GM19043 (cell line): ENCODE measurements around the gene RYR3.

Source experiments
- ATAC-seq: cut with Tn5 transposase; IDR thresholded peaks from one replicate; pipeline ENCODE4 v1.9.1; 2021; ENCODE audit warnings: low read depth; ENCODE audit not compliant: unreplicated experiment

The RYR3 gene

GRCh38 chr15:33629647-33630046, 318.9 kb downstream of the RYR3 start:
- no peak for ATAC-seq

DNA sequence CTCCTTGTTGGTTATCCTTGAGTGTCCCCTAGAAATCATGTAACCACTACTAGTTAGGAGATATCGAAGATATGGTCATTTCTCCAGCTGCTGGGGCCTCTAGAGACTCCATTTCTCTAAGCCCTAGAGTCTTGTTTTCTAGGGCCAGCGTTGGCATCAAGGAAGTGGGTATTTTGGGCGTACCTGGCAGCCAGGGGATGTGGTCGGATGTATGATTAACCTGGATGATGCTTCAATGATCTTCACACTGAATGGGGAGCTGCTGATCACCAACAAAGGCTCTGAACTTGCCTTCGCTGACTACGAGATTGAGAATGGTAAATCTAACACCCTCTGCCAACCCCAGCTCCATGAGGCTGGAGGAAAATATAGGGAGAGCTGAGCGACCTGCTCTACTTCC, 325.5 kb downstream of the RYR3 start:
- ATAC-seq, result no peak

DNA sequence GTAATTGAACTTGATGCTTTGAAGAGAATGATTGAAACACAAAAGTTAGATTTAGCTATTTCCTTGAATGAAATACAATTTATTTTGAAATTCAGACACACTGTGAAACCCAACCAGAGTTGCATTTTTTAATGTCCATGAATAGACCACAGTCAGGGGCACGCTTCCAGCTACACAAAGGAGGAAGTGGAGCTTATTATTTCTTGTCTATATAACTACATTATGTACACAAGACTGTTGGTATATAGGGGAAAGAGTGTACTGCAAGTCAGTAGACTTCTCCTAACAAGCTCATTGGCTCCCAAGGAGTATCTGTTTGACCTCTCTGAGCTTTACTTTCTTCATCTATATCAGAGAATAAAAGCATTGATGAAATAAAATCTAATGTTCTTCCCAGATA, 326.2 kb downstream of the RYR3 start:
- ATAC-seq, result no peak

DNA sequence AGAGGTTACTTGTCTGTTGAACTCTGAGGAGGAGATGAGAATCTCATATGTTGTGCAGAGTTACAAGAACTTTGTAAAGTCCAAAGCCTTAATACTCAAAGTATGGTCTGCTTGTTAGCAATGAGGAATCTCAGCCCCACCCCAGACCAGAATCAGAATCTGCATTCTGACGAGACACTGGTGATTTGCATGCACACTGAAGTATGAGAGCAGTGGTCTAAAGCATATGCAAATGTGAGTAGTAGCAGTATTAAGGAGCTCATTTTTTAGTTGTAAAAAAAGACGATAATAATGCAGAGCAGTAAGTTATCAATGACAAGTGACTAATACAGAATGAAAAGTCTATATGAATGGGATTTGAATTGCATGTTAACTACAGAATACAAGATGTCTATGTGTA, 327.7 kb downstream of the RYR3 start:
- no peak for ATAC-seq

- ATAC-seq, result no peak
These were observed 328.3 kb downstream of the RYR3 start for GRCh38 chr15:33639051-33639450.

DNA sequence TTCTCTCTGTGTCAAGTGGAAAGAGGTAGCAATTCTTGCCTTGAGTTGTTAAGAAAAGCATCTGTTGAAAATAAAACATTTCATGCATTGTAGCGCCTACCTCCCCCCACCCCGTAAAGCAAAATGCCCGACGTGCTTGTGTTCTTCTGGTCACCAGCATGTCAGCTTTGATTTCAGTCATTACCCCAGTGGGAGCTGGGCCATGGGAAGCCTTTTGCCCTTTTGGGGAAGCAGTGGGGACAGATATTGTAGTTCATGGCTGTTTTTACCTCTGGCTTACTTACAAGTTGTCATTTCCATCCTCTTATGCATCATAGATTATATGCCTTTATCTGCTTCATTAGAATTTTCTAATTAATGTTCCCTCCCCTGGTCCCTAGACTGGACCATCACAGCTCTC, 328.7 kb downstream of the RYR3 start:
- no peak for ATAC-seq

DNA sequence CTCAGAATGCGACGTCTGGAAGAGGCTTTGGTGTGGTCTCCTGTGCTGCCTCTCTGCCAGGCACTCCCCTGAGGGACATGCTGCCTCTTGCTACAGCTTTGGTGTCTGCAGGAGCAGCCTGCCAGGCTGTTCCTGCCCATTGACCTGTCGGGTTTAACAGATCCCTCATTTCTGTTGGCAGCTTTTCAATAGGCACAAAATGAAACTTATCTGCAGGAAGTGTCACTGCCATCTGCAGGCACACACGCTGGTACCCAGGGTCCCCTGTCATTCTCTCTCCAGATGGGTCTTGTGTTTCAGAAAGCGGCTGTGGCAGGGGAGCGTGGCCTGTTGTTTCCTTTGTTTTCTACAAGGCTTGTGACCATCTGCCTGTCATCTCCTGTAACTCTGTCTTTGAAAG, 329.2 kb downstream of the RYR3 start:
- no peak for ATAC-seq

- ATAC-seq, result no peak
These were observed 330.3 kb downstream of the RYR3 start for GRCh38 chr15:33641069-33641468.

DNA sequence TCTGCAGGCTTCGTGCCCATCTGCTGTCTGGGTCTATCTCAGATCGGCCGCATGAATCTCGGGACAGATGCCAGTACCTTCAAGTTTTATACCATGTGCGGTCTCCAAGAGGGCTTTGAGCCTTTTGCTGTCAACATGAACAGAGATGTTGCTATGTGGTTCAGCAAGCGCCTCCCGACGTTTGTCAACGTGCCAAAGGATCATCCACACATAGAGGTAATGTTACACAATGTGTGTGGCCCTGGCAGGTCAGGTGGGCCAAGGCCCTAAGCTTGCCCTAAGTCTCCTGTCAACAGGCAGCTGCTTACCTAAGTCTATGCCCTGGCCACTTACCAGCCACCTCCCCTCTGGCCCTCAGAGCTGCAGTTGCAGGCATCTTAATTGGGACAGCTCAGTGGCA, 333.5 kb downstream of the RYR3 start:
- no peak for ATAC-seq

DNA sequence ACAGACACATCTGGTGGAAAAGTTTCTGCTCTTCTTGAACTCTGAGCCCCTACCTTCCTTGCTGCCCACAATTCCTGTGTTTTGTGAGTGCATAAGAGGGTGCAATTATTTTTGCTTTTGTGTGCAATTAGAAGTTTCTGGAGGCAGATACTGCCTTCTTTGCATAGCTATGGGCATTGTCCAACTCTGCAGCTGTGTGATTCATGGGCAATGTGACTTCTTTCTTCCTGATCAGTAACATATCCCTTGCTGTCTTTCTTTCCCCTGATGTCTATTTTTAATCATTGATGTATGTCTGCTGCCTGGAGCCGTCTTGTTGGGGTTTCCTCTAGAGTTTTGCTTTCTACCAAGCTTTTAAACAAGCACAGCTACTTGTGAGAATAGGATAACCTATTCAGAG, 336.0 kb downstream of the RYR3 start:
- ATAC-seq, result no peak

DNA sequence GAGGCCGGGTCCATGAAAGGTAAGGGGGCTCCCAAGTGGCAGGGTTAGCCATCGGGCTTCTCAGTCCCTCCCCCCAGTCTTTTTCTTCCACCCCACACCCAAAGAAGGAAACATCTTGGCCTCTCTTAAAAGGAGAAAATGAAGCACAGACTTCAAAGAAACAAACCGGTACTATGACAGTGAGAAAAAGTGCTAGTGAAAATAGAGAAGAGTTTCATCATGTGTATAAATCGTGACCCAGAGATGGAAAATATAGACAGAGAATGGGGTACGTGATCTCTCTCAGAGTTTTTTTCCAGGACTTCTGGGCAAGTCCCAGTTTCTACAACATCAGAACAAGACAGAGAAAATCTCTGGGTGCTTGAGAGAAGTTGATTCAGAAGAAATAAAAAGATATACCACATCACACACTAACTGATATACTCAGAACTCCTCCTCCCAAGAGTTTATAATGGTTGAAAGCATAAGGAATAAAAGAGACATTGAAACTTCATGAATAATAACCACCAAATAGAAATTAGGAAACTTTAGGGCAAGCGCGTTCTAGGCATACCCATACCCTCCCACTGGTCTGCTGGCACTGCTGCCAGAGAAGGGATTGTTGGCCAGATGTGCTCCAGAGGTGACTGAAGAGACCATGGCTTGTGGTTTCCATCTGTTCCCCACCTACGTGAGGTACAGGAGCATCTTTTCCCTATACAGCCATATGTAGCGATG, 338.6 kb downstream of the RYR3 start:
- ATAC-seq, result no peak

DNA sequence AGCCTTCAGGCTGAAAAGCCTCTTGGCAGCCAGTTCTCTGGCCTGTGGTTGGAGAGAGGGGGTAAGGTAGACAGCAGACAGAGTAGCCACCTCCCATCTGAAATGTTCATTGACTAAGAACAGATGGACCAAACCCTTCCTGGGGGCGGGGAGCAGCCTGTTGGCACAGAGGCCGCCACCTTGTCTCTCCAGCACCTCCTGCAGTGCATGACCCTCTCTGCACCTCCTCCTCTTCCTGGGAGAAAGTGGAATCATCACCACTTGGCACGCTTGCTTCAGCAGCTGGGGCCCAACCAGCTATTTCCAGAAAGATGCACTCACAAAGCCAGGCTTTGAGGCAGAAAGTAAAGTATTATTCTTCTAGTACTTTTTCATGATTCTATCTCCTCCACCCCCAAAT, 344.1 kb downstream of the RYR3 start:
- ATAC-seq, result no peak

GRCh38 chr15:33655488-33655887, 344.7 kb downstream of the RYR3 start:
- no peak for ATAC-seq

GRCh38 chr15:33656168-33656567, 345.4 kb downstream of the RYR3 start:
- ATAC-seq, result no peak

DNA sequence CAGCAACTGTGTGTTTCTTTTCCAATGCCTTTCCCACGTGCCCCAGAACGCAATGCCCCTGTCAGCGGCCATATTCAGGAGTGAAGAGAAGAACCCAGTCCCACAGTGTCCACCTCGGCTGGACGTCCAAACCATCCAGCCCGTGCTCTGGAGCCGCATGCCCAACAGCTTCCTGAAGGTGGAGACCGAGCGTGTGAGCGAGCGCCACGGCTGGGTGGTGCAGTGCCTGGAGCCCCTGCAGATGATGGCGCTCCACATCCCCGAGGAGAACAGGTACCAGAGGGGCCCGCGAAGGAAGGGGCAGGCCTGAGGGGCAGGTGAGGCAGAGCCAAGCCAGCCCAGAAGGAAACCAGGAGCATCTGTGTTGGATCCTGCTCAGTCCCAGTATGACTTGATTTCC, 349.4 kb downstream of the RYR3 start:
- ATAC-seq, result no peak

DNA sequence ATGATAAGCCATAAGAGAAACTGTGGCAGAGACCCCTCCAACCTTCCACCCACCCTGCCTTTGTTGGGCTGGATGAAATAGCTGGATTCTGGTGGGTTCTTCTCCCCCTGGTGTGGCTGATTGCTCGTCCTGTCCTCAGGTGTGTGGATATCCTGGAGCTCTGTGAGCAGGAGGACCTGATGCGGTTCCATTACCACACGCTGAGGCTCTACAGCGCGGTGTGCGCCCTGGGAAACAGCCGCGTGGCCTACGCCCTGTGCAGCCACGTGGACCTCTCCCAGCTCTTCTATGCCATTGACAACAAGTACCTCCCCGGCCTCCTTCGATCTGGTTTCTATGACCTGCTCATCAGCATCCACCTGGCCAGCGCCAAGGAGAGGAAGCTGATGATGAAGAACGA, 351.2 kb downstream of the RYR3 start:
- no peak for ATAC-seq

GRCh38 chr15:33664947-33665346, 354.2 kb downstream of the RYR3 start:
- ATAC-seq, result no peak

DNA sequence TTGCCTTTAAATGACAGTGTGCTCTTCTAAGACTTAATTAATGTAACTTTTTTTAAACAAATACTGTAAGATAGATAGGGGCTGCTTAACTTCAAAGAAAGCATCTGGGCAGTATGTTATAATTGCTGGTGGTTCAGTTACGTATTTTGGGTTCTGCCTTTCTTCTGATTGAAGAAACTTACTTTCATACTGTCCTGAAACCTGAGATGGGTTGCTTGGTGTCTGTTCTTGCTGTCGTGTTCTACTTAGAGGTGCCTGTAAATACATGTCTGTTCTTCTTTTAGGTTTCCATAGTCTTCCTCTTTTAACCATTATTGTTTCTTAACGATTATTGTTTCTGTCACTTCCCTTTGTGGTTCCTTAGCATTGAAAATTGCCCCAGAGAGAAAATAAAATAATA, 359.8 kb downstream of the RYR3 start:
- ATAC-seq, result no peak

- ATAC-seq, result peak; percentile 87
These were observed 360.7 kb downstream of the RYR3 start for GRCh38 chr15:33671456-33671855.

- ATAC-seq, result no peak
These were observed 364.5 kb downstream of the RYR3 start for GRCh38 chr15:33675246-33675645.

- no peak for ATAC-seq
These were observed 366.6 kb downstream of the RYR3 start for GRCh38 chr15:33677238-33677830.

GRCh38 chr15:33678176-33678575, 367.4 kb downstream of the RYR3 start:
- ATAC-seq, result no peak

GRCh38 chr15:33678602-33679001, 367.8 kb downstream of the RYR3 start:
- no peak for ATAC-seq
